UCSD-AML1 (cell line): Measurements from ENCODE around the gene EML1.

ENCODE experiments used
- DNase-seq: peaks from one replicate; lab custom pipeline; 2025; ENCODE audit not compliant: unreplicated experiment; lab: John Stamatoyannopoulos, UW

Gene EML1

GRCh38 chr14:99982537-99983250, 189.5 kb downstream of the EML1 start:
- DNase-seq = no peak

GRCh38 chr14:99983251-99984015, 190.2 kb downstream of the EML1 start:
- no peak for DNase-seq

GRCh38 chr14:99984036-99984435, 190.8 kb downstream of the EML1 start:
- no peak for DNase-seq

- no peak for DNase-seq
Measured at GRCh38 chr14:99986396-99986795, 193.2 kb downstream of the EML1 start.

GRCh38 chr14:99989032-99989431, 195.8 kb downstream of the EML1 start:
- DNase-seq = no peak

- no peak for DNase-seq
Measured at GRCh38 chr14:99990268-99991170, 197.3 kb downstream of the EML1 start.

- DNase-seq = no peak
Measured at GRCh38 chr14:99991331-99991730, 198.1 kb downstream of the EML1 start.
